ENCODE results near the gene TRPV2.

Gene TRPV2

DNA sequence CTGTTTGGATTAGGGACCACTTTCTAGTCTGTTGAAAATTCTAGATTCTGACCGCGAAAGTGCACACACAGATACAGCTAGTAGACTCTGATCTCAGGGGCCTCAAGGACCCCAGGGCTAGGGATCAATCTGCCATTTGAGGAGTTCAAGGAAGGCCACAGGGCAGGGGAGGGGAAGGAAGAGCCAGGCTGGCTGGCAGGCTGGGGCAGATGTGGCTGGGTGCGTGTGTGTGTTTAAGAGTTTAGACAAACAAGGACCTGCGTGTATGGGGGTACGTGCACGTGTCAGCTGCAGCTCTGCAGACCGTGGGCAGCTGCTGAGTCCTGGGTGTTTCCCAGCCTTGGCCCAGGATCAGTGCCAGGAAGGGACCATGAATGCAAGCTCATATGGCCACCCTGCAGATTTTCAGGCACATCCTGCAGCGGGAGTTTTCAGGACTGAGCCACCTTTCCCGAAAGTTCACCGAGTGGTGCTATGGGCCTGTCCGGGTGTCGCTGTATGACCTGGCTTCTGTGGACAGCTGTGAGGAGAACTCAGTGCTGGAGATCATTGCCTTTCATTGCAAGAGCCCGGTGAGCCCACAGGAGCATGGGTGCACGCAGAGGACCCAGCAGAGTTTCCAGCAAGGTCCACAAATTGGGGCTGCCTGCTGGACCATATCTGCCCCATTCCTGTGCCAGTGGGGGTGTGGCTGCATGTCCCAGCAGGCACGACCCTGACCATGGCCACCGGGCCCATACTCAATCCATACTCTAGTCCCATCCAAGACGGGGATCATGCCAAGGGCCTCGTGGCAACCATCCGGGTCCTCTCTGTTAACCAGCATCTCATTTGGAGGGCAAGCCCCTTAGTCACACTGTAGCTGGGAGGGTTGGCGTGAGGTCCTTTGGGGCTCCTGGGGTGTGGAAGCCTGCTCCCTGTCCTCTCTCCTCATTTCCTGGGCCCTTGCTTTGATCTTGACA, 10.6 kb downstream of the TRPV2 start:
- no peak overlapping the region for H3K4me3 ChIP-seq (ENCODE audit: low read depth, low read length)
- in situ Hi-C loops (cut with HindIII; ENCODE audit: low sequenced_read_pairs) = no loop called here
- no peak for DNase-seq (ENCODE audit: low read depth, low spot score)
- TF ChIP-seq, protein P1, sequence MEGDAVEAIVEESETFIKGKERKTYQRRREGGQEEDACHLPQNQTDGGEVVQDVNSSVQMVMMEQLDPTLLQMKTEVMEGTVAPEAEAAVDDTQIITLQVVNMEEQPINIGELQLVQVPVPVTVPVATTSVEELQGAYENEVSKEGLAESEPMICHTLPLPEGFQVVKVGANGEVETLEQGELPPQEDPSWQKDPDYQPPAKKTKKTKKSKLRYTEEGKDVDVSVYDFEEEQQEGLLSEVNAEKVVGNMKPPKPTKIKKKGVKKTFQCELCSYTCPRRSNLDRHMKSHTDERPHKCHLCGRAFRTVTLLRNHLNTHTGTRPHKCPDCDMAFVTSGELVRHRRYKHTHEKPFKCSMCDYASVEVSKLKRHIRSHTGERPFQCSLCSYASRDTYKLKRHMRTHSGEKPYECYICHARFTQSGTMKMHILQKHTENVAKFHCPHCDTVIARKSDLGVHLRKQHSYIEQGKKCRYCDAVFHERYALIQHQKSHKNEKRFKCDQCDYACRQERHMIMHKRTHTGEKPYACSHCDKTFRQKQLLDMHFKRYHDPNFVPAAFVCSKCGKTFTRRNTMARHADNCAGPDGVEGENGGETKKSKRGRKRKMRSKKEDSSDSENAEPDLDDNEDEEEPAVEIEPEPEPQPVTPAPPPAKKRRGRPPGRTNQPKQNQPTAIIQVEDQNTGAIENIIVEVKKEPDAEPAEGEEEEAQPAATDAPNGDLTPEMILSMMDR (IDR thresholded peaks at IDR 0.05; ENCODE audit: low read depth, low read length) = no peak

DNA sequence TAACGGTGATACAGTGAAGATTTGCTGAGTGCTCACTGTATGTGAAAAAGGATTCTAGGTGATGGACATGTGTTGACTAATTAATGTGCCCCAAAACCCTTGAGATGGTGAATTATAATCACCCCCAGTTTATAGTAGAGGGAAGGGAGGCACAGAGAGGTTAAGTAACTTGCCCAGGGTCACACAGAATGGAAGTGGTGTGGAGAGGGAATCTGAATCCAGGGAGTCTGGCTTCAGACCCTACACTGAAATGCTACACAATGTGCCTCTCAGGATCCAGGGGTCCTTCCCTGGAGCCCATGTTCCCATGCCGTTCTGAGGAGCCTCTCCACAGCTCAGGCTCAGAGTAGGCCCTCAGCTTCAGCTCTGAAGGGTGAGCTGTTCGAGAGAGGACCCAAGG, 11.6 kb downstream of the TRPV2 start:
- DNase-seq (ENCODE audit: low read depth, low spot score) = no peak
- TF ChIP-seq, protein P1 (IDR thresholded peaks at IDR 0.05; ENCODE audit: low read depth, low read length) = no peak
- in situ Hi-C loops (cut with HindIII; ENCODE audit: low sequenced_read_pairs) = no loop called here
- no peak overlapping the region for H3K4me3 ChIP-seq (ENCODE audit: low read depth, low read length)

DNA sequence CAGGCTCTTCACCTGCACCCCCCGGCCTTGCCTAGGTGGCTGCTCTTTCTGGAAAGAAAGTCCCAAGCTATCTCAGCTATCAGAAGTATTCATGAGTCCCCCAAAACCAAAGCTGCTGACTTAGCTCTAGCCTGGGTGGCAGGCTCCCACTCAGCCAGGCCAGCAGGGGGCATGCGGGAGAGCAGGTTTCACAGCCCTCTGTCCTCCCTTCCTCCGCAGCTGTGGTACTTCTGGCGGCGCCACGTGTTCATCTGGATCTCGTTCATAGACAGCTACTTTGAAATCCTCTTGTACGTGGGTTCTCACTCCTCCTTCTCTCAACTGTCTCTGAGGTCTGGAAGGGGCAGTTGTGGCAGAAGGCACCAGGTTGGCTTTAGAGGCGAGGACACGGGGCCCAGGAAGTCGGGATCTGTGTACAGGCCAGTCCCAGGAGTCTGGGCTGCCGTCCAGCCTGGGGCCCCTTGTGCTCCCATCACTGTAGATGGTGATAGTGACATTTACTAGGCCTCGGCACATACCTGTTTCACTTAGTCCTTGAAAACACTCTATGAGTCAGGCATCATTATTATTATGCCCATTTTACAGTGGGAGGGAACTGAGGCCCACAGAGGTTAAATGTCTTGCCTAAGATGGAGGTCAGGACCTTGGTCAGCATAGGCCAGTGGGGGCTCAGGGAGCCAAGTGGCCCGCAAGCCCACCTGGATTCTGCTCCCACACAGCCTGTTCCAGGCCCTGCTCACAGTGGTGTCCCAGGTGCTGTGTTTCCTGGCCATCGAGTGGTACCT, 12.9 kb downstream of the TRPV2 start:
- in situ Hi-C loops (cut with HindIII; ENCODE audit: low sequenced_read_pairs) = no loop called here
- TF ChIP-seq, protein P1 (IDR thresholded peaks at IDR 0.05; ENCODE audit: low read depth, low read length) = peak; percentile 75
- no peak for DNase-seq (ENCODE audit: low read depth, low spot score)

DNA sequence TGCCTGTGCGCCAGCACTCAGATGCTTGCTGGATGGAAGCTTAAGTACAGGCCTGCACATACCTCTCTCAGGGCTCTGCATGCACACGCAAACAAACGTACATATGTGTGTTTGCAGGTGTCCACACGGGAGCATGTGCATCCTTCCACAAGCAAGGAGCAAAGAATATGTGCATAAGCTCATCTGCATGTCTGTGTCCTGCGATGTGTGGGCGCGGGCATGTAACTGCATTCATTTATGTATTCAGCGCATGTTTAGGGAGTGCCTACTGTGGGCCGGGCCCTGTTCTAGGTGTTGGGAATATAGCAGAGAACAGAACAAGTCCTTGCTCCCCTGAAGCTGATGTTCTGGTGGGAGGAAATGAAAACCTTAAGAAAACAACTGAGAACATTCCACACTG, 13.7 kb downstream of the TRPV2 start:
- in situ Hi-C loops (cut with HindIII; ENCODE audit: low sequenced_read_pairs) = no loop called here
- no peak overlapping the region for H3K4me3 ChIP-seq (ENCODE audit: low read depth, low read length)
- TF ChIP-seq, protein P1 (IDR thresholded peaks at IDR 0.05; ENCODE audit: low read depth, low read length) = no peak
- DNase-seq (ENCODE audit: low read depth, low spot score) = no peak

More for the DNA sequence above, 12.9 kb downstream of the TRPV2 start:
- H3K4me3 ChIP-seq (ENCODE audit: low read depth, low read length) = no peak overlapping the region

DNA sequence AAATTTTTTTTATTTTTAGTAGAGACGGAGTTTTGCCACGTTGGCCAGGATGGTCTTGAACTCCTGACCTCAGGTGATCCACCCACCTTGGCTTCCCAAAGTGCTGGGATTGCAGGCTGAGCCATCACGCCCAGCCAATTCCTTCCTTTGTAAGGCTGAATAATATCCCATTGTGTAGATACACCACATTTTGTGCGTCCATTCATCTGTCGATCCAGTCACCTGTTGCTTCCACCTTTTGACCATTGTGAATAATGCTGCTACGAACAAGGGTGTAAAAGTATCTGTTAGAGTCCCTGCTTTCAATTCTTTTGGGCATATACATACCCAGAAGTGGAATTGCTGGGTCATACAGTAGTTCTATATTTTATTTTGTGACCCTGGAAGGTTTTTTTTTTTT, 15.3 kb downstream of the TRPV2 start:
- TF ChIP-seq, protein P1 (IDR thresholded peaks at IDR 0.05; ENCODE audit: low read depth, low read length) = no peak
- in situ Hi-C loops (cut with HindIII; ENCODE audit: low sequenced_read_pairs) = no loop called here
- no peak for DNase-seq (ENCODE audit: low read depth, low spot score)
- H3K4me3 ChIP-seq (ENCODE audit: low read depth, low read length) = no peak overlapping the region

DNA sequence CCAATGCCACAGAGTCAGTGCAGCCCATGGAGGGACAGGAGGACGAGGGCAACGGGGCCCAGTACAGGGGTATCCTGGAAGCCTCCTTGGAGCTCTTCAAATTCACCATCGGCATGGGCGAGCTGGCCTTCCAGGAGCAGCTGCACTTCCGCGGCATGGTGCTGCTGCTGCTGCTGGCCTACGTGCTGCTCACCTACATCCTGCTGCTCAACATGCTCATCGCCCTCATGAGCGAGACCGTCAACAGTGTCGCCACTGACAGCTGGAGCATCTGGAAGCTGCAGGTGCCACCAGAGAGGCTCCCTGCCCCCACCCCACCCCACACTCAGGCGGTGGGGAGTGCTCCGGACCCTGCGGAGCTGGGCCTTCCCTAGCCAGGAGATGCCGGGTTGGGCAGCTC, 16.6 kb downstream of the TRPV2 start:
- in situ Hi-C loops (cut with HindIII; ENCODE audit: low sequenced_read_pairs) = no loop called here
- DNase-seq (ENCODE audit: low read depth, low spot score) = no peak
- TF ChIP-seq, protein P1 (IDR thresholded peaks at IDR 0.05; ENCODE audit: low read depth, low read length) = no peak
- H3K4me3 ChIP-seq (ENCODE audit: low read depth, low read length) = no peak overlapping the region
